HG03039 (cell line): ENCODE results near the gene UBAP2.
"Not testable (repeated sequence)": the region's sequence is repeated elsewhere in the genome, so short reads cannot be mapped to it uniquely, and the experiment has no call there.

Experiments used
- ATAC-seq: cut with Tn5 transposase; IDR thresholded peaks from one replicate; pipeline ENCODE4 v1.9.1; 2021; ENCODE audit warnings: mild to moderate bottlenecking, moderate library complexity; ENCODE audit not compliant: unreplicated experiment

The UBAP2 gene

GRCh38 chr9:34049630-34050384 is 1.1 kb upstream of the UBAP2 start:
- ATAC-seq: no peak

GRCh38 chr9:34047864-34048726 is 592 bp downstream of the UBAP2 start:
- ATAC-seq: peak; percentile 26

GRCh38 chr9:34046784-34047379 is 1.8 kb downstream of the UBAP2 start:
- ATAC-seq: no peak

GRCh38 chr9:34045903-34046302 is 2.8 kb downstream of the UBAP2 start:
- no peak for ATAC-seq

GRCh38 chr9:34042074-34042473 is 6.6 kb downstream of the UBAP2 start:
- ATAC-seq: not testable (repeated sequence)

GRCh38 chr9:34038851-34039250 is 9.8 kb downstream of the UBAP2 start:
- not testable (repeated sequence) for ATAC-seq

- ATAC-seq: no peak
Observed at GRCh38 chr9:34037626-34038025, 11.1 kb downstream of the UBAP2 start.

- ATAC-seq: no peak
Observed at GRCh38 chr9:34036625-34037024, 12.1 kb downstream of the UBAP2 start.

GRCh38 chr9:34035656-34036055 is 13.0 kb downstream of the UBAP2 start:
- no peak for ATAC-seq

- no peak for ATAC-seq
Observed at GRCh38 chr9:34034698-34035065, 14.0 kb downstream of the UBAP2 start.

GRCh38 chr9:34032631-34033030 is 16.1 kb downstream of the UBAP2 start:
- ATAC-seq: no peak

GRCh38 chr9:34027845-34028574 is 20.7 kb downstream of the UBAP2 start:
- no peak for ATAC-seq

- no peak for ATAC-seq
Observed at GRCh38 chr9:34025811-34026210, 22.9 kb downstream of the UBAP2 start.

- no peak for ATAC-seq
Observed at GRCh38 chr9:34025062-34025461, 23.6 kb downstream of the UBAP2 start.

GRCh38 chr9:34024476-34024875 is 24.2 kb downstream of the UBAP2 start:
- ATAC-seq: not testable (repeated sequence)

GRCh38 chr9:34016149-34016548 is 32.5 kb downstream of the UBAP2 start:
- ATAC-seq: no peak

GRCh38 chr9:34010979-34011378 is 37.7 kb downstream of the UBAP2 start:
- no peak for ATAC-seq

GRCh38 chr9:34001951-34002350 is 46.7 kb downstream of the UBAP2 start:
- no peak for ATAC-seq

- ATAC-seq: no peak
Observed at GRCh38 chr9:34001298-34001697, 47.4 kb downstream of the UBAP2 start.

GRCh38 chr9:33995449-33995848 is 53.2 kb downstream of the UBAP2 start:
- ATAC-seq: no peak

GRCh38 chr9:33993104-33993503 is 55.6 kb downstream of the UBAP2 start:
- ATAC-seq: no peak
